ENCODE measurements around the gene SLC39A13.

Gene SLC39A13

DNA sequence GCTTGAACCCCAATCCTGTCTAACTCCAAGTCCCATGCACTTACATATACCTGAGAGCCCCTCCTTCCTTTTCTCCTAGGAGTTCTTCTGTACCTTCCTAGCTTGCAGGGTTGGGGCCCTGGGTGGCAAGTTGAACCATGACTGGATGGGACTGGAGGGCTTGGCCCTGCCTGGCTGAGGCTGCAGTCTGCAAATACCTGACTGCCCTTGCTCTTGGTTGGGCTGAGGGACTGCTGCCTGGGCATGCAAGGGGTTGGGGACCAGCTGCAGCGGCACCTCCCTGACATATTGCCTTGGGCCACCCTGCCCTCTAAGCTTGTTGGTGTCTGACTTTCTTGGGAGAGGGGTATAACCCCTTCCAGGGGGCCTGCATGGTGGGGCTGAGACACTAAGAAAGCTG lies 9.8 kb upstream of the SLC39A13 start:
- no peak for TF ChIP-seq FOXP2 (optimal IDR thresholded peaks at IDR 0.05; ENCODE audit: borderline replicate concordance, extremely low read depth, extremely low read length, insufficient read depth)
- TF ChIP-seq POLR2AphosphoS5 (IDR thresholded peaks at IDR 0.05; ENCODE audit: low read depth, low read length), result no peak
- TF ChIP-seq, protein P1, sequence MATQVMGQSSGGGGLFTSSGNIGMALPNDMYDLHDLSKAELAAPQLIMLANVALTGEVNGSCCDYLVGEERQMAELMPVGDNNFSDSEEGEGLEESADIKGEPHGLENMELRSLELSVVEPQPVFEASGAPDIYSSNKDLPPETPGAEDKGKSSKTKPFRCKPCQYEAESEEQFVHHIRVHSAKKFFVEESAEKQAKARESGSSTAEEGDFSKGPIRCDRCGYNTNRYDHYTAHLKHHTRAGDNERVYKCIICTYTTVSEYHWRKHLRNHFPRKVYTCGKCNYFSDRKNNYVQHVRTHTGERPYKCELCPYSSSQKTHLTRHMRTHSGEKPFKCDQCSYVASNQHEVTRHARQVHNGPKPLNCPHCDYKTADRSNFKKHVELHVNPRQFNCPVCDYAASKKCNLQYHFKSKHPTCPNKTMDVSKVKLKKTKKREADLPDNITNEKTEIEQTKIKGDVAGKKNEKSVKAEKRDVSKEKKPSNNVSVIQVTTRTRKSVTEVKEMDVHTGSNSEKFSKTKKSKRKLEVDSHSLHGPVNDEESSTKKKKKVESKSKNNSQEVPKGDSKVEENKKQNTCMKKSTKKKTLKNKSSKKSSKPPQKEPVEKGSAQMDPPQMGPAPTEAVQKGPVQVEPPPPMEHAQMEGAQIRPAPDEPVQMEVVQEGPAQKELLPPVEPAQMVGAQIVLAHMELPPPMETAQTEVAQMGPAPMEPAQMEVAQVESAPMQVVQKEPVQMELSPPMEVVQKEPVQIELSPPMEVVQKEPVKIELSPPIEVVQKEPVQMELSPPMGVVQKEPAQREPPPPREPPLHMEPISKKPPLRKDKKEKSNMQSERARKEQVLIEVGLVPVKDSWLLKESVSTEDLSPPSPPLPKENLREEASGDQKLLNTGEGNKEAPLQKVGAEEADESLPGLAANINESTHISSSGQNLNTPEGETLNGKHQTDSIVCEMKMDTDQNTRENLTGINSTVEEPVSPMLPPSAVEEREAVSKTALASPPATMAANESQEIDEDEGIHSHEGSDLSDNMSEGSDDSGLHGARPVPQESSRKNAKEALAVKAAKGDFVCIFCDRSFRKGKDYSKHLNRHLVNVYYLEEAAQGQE (IDR thresholded peaks at IDR 0.05; ENCODE audit: insufficient read depth in 1 of 2, low read depth in 2 of 2, low read length in 2 of 2), result no peak
- TF ChIP-seq SIN3A (IDR thresholded peaks at IDR 0.05; ENCODE audit: borderline replicate concordance, insufficient read depth, low read length), result no peak
- no peak for TF ChIP-seq TAF1 (IDR thresholded peaks at IDR 0.05; ENCODE audit: borderline replicate concordance, insufficient read depth, low read length)

DNA sequence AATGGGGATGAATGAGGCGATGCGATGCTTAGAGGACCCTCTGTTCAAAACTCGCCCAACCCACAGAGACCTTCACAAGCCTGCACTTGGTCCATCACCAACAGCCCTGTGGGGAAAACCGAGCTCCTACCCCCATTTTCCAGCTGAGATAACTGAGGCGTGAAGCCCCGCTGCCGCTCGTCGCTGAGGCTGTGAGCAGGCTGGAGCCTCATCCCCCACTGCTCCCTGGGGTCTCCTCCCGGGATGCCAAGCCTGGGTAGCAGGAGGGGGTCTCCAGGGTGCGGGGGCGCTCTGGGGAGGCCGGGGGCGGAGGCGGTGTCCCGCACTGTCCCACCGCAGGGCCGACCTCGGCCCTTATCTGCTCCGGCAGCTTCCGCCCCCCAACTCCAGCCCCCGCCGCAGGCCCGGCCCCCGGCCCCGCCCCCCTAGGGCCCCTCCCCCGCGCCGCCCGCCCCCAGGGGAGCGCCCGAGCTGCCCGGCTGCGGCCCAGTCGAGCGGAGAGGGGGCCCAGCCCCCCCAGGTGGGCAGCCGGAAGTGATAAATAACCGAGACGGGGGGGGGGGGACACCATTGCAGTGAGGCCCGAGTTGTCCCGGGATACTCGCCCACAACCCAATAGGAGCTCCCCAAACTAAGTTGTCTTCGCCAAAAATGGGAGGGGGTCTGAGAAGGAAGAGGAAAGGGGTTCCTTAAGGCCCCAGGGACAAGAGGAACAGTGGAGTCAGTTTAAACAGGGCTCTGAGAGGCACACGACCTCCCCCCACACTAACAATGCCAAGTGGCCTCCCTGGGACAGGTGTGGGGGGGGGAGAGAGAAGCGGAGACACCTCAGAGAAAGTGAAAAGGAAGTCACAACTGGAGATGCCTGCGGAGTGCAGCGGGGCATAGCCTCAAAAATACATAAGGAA lies 8.3 kb upstream of the SLC39A13 start:
- TF ChIP-seq, protein P1 (IDR thresholded peaks at IDR 0.05; ENCODE audit: insufficient read depth in 1 of 2, low read depth in 2 of 2, low read length in 2 of 2), result no peak
- TF ChIP-seq SIN3A (IDR thresholded peaks at IDR 0.05; ENCODE audit: borderline replicate concordance, insufficient read depth, low read length) (no peak), TAF1 (IDR thresholded peaks at IDR 0.05; ENCODE audit: borderline replicate concordance, insufficient read depth, low read length) (no peak), FOXP2 (optimal IDR thresholded peaks at IDR 0.05; ENCODE audit: borderline replicate concordance, extremely low read depth, extremely low read length, insufficient read depth) (no peak), POLR2AphosphoS5 (IDR thresholded peaks at IDR 0.05; ENCODE audit: low read depth, low read length) (no peak)

GRCh38 chr11:47400768-47401279 lies 7.6 kb upstream of the SLC39A13 start:
- no peak for TF ChIP-seq SIN3A (IDR thresholded peaks at IDR 0.05; ENCODE audit: borderline replicate concordance, insufficient read depth, low read length)
- TF ChIP-seq, protein P1 (IDR thresholded peaks at IDR 0.05; ENCODE audit: insufficient read depth in 1 of 2, low read depth in 2 of 2, low read length in 2 of 2), result peak; percentile 56 to 70; a peak in 2 of 4 replicates

DNA sequence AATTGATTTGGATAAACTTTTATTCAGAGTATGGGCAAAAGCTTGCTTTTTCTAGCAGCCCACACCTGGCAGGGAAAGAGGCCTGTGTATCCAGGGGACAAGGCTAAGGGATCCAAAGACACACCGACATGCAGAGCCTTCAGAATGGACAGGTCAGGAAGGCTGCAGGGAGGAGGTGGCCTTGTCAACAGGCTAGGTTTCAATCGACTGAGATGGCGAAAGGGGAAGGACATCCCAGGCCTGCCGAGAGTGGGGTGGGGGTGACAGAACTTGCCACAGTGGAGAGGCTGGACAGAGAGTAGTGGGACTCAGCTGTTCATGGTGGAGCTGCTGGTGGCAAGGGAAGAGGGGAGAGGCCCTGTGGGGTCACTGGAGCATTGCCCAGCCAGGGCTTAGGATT lies 5.3 kb upstream of the SLC39A13 start:
- TF ChIP-seq, protein P1 (IDR thresholded peaks at IDR 0.05; ENCODE audit: insufficient read depth in 1 of 2, low read depth in 2 of 2, low read length in 2 of 2), result no peak
- no peak for TF ChIP-seq SIN3A (IDR thresholded peaks at IDR 0.05; ENCODE audit: borderline replicate concordance, insufficient read depth, low read length)

All from PFSK-1 (cell line).